LNCAP (cell line): ENCODE measurements around the gene HMGCS2.

Experiments used
- CTCF ChIP-seq: fragments of 450-650 bp; IDR thresholded peaks from 2 replicates; pipeline ENCODE4 v1.5.1; 2017; ENCODE audit warnings: mild to moderate bottlenecking

Gene HMGCS2

DNA sequence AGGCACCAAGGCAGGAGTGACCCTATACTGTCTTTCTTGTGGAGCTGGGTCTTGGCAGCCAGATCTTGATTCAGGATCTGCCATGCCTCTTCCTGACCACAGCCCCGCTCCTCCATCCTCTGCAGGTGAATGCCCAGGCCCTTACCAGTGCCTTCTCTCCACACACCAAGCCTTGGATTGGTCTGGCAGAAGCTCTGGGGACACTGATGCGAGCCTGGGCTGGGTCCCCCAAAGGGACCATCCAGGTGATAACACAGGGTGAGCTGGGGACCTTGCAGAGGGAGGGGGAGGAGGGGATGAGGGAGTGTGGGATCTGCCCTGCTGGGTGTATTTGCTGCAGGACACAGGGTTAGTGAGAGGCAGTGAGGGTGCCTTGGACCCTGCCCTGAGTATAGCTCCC, 28.4 kb downstream of the HMGCS2 start:
- TF ChIP-seq CTCF = no peak

GRCh38 chr1:119739150-119739549, 29.6 kb downstream of the HMGCS2 start:
- TF ChIP-seq CTCF = no peak

DNA sequence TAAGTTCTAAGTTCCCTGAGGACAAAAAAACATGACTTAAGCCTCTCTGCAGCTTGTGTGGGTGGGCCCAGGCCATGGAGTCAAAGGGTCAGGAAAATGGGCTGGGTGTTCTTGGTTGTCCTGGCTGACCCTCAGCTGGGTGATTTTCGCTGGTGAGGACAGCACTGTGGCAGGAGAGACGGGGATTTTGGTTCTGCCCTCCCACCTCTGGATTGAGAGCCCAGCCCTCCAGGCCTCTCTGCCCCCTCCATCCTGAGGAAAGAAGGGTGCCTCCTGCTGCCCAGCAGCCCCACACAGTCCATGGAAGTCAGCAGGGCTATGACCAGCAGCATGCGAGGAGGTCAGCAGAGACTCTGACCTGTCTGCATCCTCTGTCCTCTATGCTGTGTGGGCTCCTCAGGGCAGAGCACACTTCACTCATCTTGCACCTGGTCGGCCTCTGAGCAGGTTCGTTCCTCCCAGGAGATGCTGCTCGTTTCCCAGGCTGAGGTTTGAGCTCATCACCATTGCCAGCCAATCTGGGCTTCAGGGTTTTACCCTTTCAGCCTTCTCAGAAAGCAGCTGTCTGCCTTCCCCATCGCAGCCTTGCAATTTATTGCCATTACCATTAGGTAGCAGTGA, 30.5 kb downstream of the HMGCS2 start:
- no peak for TF ChIP-seq CTCF

DNA sequence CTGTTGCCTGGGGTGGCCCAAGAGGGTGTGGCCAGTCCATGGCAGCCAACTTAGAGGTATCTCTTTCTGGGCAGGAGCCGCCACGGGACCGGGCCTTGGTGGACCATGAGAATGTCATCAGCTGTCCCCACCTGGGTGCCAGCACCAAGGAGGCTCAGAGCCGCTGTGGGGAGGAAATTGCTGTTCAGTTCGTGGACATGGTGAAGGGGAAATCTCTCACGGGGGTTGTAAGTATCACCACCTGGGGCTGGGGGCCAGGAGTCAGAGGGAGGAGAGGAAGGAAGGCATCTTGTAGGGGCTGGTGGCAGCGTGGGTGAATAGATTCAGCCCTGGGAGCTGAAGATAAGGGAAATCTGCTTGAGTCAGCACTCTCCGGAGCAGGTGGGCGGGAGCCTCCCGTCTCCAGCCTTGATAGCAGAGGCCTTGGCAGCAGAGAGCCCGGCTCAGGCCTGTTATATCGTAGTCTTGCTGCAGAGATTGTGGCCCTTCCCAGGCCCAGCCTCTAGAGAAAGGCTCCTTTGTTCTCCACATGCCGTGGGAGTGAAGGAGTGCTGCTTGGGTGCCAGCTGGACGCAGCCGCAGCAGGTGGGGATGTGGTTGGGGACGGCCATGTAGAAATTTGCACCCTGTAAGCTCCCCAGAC, 31.5 kb downstream of the HMGCS2 start:
- no peak for TF ChIP-seq CTCF

DNA sequence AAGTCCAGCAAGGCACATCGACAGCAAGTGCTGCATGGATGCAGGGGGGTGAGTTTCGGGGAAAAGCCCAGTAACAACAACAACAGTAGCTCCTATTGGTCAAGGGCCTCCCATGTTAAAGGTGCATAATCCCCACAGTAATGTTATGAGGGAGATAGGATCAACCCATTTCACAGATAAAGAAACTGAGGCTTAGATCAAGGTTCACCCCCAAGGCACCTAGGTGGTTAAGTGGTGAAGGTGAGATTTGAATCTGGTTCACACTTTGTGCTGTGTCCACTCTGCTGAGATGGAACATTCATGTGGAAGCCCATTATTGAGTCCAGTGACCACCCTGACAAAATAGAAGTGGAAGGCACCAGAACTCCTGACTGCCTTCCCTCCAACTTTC, 32.1 kb downstream of the HMGCS2 start:
- no peak for TF ChIP-seq CTCF

- TF ChIP-seq CTCF = no peak
These were observed 33.5 kb downstream of the HMGCS2 start for GRCh38 chr1:119735217-119735616.

DNA sequence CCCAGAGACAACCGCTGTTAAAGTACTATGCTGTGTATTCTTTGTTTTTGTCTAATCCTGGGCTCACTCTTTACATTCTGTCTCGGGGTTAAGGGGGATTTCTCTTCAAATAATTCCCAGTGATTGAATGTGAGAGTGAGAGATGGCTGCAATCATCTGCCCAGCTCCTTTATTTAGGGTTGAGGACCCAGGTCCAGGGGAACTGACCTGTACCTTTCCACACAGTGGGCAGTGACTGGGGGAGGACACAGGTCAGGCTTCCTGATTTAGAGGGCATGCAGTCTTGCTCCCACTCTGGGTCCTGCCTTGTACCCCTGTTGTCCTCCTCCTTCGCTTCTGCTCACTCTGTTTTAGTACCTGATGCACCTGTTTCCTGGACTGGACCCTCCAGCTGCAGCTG, 35.0 kb downstream of the HMGCS2 start:
- no peak for TF ChIP-seq CTCF
